VCaP (cell line): Measurements from ENCODE around the gene PDE8B.

Experiments
- H3K27ac ChIP-seq: fragments of 450-650 bp; 2 replicates; pipeline ENCODE4 v1.5.1; 2017
- TF ChIP-seq, protein P1 (sequence below): fragments of 450-650 bp; conservative IDR thresholded peaks from 2 replicates; pipeline ENCODE4 v1.5.1; 2017; ENCODE audit warnings: mild to moderate bottlenecking, moderate library complexity

PDE8B gene

DNA sequence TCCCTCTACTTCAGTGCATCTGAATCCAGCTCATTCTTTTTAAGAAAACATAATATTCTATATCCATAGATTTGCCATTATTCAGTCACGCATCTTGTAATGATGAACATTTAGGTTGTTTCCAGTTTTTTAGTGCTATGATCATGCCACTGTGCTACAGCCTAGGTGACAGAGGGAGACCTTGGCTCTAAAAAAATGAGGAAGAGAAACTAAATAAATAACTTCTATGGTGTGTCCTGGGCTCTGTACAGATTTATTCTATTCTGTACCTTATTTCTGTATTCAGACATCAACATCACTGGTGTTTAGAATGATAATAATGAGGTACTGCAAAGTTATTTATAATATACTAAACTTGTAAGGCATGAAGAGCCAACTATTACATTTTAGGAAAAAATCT, 45.9 kb downstream of the PDE8B start:
- H3K27ac ChIP-seq = no peak overlapping the region
- TF ChIP-seq, protein P1, sequence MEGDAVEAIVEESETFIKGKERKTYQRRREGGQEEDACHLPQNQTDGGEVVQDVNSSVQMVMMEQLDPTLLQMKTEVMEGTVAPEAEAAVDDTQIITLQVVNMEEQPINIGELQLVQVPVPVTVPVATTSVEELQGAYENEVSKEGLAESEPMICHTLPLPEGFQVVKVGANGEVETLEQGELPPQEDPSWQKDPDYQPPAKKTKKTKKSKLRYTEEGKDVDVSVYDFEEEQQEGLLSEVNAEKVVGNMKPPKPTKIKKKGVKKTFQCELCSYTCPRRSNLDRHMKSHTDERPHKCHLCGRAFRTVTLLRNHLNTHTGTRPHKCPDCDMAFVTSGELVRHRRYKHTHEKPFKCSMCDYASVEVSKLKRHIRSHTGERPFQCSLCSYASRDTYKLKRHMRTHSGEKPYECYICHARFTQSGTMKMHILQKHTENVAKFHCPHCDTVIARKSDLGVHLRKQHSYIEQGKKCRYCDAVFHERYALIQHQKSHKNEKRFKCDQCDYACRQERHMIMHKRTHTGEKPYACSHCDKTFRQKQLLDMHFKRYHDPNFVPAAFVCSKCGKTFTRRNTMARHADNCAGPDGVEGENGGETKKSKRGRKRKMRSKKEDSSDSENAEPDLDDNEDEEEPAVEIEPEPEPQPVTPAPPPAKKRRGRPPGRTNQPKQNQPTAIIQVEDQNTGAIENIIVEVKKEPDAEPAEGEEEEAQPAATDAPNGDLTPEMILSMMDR = no peak

DNA sequence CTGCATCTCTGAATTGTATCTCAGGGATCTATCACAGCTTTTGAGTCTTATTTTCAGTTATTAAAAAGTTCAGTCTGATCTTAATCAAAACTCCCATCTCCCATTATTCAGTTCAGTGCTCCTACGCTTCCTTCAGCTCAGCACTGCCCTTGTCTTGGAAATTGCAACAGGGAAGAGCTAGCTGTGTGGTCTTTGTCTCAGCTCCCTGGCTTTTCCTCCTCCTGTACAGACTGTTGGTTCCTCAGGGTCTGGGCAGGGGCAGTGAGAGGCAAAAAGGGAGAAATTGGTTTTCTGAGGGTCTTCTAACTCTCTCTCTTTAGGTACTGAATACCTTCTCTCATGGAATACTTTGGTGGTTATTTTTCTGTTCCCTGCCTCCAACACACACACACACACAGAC, 48.2 kb downstream of the PDE8B start:
- TF ChIP-seq, protein P1 = no peak

DNA sequence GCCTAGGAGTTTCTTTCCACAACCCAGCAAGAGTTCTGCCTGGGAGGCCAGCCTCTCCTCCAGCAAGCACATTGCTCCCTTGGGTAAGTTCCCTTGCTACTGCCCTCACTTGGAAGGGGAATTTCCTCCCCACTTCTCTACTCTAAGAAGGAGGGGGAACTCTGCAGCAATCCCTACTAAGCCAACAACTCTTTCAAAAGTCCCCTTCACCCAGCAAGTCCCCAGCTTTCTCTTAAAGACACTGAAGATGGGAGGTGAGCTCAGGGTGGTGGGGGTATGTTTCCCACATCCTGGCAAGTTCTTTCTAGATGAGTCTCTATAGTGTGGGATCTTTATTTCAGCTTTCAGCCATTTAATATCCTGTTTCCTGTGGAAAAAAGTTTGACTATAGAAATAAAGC, 49.0 kb downstream of the PDE8B start:
- TF ChIP-seq, protein P1 = no peak

More for the DNA sequence above, 48.2 kb downstream of the PDE8B start:
- H3K27ac ChIP-seq = peak overlapping the region; percentile 29

DNA sequence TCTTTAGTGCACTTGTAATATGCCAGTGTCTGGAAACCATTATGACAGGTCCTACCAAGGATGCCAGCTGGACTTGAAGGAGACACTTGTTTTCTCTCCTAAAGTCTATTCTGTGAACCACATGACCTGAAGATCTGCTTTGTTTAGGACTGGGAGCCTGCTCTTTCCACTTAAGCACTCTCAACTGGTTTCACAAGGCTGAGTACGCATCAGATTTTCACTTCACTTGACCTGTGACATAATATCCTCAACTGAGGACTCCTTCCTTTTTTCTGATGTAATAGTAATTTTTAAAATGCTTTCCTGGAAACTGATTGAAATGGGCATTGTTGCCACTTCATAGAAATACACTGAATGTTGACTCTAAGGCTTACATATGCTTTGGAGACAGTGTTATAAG, 52.2 kb downstream of the PDE8B start:
- H3K27ac ChIP-seq = no peak overlapping the region
- TF ChIP-seq, protein P1 = no peak

More for the DNA sequence above, 49.0 kb downstream of the PDE8B start:
- H3K27ac ChIP-seq = no peak overlapping the region; the same call in 1 of the 2 replicates

DNA sequence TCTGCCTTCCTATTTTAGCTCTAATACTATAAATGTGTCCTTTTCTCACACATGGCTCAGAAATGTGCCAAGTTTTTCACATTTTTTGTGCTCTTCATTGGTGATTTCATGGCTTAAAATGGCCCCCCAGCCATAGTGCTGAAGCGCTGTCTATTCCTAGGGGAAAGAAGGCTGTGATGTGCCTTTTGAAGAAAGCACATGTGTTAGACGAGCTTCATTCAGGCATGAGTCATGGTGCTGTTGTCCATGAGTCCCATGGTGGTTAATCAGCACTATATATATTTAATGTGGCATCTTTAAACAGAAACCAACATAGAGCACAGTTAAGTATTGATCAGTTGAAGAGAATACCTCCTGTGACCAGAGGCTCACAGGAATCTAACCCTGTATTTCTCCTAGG, 55.8 kb downstream of the PDE8B start:
- TF ChIP-seq, protein P1 = no peak
- peak overlapping the region; percentile 74 for H3K27ac ChIP-seq

DNA sequence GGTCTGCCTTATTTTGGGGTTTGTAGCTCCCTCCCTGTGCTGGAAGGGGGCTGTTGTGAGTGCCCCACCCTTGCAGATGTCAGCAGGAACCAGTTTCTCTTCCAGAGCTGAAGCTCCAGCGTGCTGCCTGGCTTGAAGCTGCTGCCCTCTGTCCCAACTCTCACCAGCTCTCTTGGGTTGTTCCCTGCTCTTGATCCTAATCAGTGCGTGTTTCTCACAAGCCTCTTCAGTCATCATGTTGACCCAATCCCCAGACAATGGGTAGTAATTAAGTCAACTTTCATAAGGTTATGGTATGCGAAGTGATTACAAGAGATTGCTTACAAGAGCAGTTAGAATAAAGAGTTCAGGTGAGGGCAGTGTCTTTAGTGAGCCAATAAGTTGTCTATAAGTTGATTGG, 57.0 kb downstream of the PDE8B start:
- TF ChIP-seq, protein P1 = no peak
- H3K27ac ChIP-seq = no peak overlapping the region

DNA sequence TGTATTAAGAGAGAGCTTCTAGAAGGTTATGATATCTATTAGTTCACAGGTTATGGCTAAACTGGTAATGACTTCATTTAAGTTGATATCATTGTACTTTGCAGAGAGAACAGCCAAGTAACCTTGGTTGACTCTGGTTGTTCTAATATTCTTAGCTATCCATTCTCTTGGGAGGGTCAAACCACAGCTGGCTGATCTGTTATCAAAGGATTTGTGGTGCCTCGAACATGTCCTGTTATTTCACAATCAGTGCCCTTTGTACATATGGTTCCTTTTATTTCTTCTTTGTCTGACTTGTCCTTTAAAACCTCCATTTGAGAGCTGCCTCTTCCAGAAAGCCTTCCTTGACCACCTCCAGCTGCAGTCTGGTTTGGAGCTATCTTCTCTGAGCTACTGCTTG, 61.7 kb downstream of the PDE8B start:
- TF ChIP-seq, protein P1 = no peak
- no peak overlapping the region for H3K27ac ChIP-seq
